DMS79 treated with DMSO at 0.1 percent for 48 hours (cell line): Measurements from ENCODE around the gene SEMG2.

Experiments used
- DNase-seq: peaks from one replicate; lab custom pipeline; 2025; lab: John Stamatoyannopoulos, UW

SEMG2 gene

DNA sequence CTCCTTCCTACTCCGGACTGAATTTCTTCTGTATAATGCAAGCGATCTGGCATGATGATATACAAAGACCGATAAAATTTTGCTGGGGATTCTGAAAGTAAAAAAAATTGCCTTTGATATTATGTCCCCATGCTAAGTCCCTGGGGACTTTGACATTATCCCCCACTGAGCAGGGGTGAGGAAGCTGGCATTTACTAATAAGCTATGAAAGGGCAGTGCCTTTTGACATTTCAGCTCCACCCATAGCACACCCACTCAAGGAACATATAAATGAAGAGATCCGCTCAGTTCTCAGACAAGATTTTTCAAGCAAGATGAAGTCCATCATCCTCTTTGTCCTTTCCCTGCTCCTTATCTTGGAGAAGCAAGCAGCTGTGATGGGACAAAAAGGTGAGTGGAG lies at the start of gene SEMG2:
Gene SEMG2 (plus strand): TSS at position 298 of the 400 bp plus-strand sequence. CDS start 17 bp downstream, at position 315.
- no peak for DNase-seq

- DNase-seq, result no peak
Measured at GRCh38 chr20:45173522-45173921, 47.7 kb upstream of the SEMG2 start.

DNA sequence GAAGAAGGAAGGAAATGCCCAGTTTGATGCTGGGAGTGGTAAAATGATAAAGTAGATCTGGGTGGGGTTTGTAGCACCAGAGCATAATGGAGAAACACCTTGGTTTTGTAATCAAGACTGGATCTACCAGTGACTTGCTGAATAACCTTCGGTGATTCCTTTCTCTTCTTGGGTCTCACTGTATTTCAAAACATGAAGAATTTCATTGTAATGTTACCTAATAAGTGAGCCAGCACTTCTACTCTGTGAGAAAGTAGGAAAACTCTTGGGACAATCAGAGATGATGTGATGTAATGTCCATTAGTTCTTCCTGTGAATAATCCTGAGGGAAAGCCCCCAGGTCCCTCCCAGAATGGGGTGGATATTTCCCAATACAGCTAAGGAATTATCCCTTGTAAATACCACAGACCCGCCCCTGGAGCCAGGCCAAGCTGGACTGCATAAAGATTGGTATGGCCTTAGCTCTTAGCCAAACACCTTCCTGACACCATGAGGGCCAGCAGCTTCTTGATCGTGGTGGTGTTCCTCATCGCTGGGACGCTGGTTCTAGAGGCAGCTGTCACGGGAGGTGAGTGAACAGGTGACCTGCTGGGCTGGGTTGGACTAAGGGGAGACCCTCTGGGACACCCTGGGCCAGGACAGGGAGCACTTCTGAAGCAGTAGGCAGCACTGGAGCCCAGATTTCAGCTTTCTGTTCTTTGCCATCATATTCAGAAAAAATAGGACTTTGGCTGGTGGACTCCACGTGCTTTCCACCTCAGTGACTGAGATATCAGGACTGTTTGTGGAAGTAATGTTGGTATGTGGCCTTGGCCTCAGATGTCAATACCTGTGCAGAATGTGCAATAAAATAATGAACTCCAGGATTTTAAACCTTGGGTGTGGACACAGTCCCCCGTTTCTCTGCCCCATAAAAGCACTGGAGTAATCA lies 46.5 kb upstream of the SEMG2 start, which contains the start of gene PI3:
Gene PI3 (plus strand): TSS at position 469 of the 931 bp plus-strand sequence. CDS start 21 bp downstream, at position 490.
- DNase-seq, result no peak

DNA sequence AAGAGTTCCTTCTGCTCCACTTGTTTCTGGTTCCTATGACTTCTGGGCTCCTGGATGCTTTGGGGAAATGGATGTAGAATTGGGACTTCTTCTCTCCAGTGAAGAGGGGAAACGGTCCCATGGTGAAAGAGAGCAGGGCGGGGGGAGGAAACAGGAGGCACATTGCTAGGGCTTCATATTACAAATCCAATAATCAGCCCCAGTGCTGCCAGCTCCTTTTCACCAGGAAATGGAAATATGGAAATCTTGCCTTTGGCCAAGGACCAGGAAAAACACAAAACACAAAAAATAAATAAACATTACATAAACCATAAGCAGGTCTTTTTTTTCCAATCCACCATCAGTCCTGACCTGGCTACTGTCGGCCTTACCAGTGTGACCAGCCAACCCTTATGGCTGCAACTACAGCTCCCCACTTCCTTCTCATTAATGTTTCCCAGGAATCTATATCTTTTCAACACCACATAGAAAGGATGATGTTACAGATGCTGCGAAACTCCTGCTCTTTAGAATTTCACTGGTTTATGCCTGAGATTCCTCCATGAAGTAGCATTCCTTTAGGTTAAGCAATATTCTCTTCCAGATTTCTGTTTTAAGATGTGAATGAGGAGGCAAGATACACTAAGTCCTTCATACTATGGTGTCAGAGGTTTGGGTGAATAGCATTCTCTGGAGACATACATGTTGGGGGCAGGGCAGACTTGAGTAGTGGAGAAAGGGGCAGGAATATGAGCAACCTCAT lies 44.5 kb upstream of the SEMG2 start:
- DNase-seq, result no peak

DNA sequence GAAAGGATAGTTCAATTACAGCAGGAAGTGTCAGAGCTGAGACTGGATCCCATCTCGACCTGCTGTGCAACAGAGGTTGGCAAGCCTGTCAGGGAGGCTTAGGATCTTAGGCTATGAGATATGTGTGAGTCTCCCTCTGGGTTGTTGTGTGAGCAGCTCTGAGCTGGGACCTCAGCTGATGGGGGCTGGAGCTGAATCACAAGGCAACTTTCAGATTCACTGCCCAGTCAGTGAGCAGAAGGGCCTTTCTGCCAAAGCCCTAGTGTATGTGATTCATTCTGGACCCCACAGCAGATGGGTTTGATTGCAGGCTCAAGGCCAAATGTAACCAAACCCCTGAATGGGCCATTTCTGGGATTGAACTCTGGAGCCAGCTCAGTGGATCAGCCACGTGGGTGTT lies 42.0 kb upstream of the SEMG2 start:
- DNase-seq, result no peak

- DNase-seq, result no peak
Measured at GRCh38 chr20:45181639-45182038, 39.5 kb upstream of the SEMG2 start.

DNA sequence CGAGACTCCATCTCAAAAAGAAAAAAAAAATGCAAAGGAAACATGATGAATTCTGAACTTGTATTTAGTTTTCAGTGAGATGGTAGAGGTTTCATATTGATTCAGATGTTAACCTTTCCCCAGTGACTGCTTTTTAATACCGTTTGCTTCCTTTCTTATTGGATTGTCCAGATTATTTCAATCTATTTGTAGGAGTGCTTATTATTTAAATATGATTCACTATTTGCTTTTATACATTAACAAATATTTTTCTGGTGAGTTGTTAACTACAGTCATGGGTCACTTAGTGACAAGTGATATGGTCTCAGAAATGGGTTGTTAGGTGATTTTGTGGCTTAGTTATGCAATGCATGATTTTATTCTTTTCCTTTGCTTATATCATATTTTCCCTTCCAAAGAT lies 38.1 kb upstream of the SEMG2 start:
- no peak for DNase-seq

DNA sequence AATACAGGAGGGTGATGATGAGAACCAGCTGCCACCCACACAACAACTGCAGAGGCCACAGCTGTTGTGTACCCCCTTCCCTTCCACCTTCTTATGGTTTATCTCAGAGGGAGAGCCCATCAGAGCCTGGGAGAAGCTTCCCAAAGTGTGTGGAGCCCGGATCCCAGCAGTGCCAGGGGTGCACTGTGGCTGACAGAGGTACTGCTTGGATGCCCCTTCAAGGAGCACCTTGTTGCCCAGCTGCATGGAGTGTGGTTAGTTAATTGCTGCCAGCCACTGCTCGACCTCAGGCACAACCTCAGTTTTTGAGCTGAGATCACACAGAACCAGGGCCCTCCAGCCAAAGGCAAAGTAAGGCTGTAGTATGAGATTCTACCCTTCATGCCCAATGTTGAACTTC lies 33.5 kb upstream of the SEMG2 start:
- DNase-seq, result no peak

GRCh38 chr20:45189067-45189609 lies 32.0 kb upstream of the SEMG2 start:
- no peak for DNase-seq

- DNase-seq, result no peak
Measured at GRCh38 chr20:45189861-45190260, 31.3 kb upstream of the SEMG2 start.

DNA sequence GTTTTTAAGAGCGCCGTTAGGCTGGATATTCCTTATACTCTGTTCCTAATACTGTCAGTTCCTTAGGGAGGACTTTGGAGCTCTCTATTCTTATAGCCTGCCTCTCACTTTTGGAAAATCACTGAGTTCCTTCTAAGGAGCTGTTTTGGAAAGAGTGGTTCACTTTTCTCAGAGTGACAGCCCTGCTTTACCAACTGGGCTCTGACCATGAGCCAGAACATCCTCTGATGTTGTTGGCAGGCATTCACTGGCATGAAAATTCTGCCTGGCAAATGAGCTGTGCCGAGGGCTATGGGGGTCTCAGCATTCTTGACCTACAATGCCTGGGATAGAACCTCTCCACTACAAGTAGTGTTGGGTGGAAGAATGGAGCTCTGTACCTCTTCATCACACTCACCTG lies 29.2 kb upstream of the SEMG2 start:
- DNase-seq, result no peak

- DNase-seq, result no peak
Measured at GRCh38 chr20:45193331-45193730, 27.8 kb upstream of the SEMG2 start.

- no peak for DNase-seq
Measured at GRCh38 chr20:45206725-45207124, 14.4 kb upstream of the SEMG2 start, which contains the start of gene SEMG1. Gene SEMG1, plus strand, starts transcription at chr20:45207033. Its CDS starts 21 bp downstream, at chr20:45207054.

GRCh38 chr20:45209924-45210323 lies 11.2 kb upstream of the SEMG2 start:
- DNase-seq, result no peak

DNA sequence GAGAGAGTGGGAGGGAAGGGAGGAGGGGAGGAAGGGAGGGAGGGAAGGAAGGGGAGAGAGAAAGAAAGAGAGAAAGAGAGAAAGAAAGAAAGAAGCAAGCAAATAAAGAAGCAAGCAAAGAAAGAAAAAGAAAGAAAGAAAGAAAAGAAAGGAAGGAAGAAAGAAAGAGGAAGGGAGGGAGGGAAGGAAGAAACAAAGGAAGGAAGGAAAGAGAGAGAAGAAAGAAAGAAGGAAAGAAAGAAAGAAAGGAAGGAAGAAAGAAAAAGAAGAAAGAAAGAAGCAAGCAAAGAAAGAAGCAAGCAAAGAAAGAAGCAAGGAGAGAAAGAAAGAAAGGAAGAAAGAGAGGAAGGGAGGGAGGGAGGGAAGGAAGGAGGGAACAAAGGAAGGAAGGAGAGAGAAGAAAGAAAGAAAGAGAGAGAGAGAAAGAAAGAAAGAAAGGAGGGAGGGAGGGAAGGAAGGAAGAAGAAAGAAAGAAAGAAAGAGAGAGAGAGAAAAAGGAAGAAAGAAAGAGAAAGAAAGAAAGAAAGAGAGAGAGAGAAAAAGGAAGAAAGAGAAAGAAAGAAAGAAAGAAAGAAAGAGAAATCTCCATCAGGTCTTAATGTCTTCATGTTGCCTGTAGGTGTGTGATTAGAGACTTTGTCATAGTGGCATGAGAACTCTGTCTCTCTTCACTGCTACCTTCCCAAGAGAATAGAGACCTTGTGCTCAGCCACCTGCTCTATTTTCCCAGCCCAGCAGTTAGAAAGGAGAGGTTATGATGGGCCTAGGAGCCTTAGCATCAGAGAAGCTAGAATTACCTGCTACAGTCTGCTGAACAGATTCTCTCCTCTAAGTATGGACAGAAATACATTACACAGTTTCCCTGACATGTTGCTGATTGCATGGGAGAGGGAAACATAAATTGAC lies 9.4 kb upstream of the SEMG2 start:
- no peak for DNase-seq

GRCh38 chr20:45212836-45213235 lies 8.3 kb upstream of the SEMG2 start:
- DNase-seq, result no peak

GRCh38 chr20:45218124-45218523 lies 3.0 kb upstream of the SEMG2 start:
- DNase-seq, result no peak

DNA sequence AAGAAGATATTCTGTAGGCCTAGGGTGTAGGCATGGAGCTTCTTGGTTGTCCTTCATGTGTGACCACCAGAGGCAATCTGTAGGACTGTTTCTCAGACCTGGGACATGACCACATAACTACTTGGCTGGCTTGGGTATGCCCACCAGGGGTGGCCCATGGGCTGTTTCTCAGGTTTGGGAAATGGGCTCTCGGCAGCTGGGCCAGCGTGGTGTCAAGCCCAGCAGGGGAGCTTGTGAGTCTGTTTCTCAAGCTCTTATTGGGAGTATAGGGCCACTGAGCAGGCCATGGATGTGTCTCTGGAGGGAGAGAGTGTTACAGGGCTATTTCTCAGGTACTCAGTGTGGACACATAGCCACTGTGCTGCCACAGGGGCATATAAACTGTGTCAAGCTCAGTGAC lies 2.5 kb upstream of the SEMG2 start:
- DNase-seq, result no peak

DNA sequence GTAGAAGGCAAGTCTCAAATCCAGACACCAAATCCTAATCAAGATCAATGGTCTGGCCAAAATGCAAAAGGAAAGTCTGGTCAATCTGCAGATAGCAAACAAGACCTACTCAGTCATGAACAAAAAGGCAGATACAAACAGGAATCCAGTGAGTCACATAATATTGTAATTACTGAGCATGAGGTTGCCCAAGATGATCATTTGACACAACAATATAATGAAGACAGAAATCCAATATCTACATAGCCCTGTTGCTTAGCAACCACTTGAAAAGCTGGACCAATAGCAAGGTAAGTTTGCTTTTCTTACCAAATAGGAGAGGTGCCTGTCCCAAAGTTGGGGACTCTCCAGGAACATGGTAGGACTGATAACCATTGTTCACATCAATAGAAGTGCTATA lies 2.0 kb downstream of the SEMG2 start:
- DNase-seq, result no peak

- no peak for DNase-seq
Measured at GRCh38 chr20:45226287-45226686, 5.1 kb downstream of the SEMG2 start.

DNA sequence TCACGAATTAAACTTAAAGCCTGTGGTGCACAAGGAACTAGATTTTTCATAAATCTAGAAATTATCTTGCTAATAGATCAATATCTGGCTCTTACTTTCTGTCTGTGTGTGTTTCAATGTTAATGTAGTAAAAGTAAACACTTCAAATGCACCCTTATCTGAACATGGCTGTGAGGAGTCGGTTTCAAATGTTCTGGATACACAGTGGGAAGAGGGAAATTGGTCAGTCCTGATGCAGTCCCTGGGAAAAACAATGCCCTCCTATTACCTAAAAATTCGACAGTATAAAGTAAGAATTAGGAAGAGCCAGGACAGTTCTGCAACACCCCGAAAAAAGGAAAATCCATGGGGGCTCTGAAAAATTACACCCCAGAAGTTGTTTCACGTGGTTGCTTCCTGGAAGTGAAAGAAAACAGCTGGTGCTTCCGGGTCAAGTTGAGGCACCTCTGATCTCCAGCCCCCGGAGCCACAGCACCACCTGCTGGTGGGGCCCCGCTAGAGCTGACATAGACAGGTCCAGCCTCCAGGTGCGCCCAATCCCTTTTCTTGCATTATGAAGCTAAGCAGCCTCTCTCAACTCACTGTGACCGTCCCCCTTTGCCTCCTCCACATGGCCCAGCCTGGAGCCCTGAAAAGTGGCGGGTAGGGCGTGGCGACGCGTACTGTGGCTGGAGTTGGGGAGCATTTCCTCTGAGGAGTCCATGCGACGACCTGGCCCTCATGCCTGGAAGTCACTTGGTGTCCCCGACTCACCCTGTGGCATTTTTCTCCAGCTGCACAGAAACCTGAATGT lies 8.3 kb downstream of the SEMG2 start:
- DNase-seq, result no peak
